GM12801 (cell line): ENCODE data around the gene GTSE1.

Experiments
- TF ChIP-seq, protein P1 (sequence below): IDR thresholded peaks from one replicate; pipeline ENCODE4 v1.5.1; 2011; ENCODE audit warnings: control low read depth; ENCODE audit not compliant: insufficient read length; ENCODE audit errors: extremely low read depth

The GTSE1 gene

DNA sequence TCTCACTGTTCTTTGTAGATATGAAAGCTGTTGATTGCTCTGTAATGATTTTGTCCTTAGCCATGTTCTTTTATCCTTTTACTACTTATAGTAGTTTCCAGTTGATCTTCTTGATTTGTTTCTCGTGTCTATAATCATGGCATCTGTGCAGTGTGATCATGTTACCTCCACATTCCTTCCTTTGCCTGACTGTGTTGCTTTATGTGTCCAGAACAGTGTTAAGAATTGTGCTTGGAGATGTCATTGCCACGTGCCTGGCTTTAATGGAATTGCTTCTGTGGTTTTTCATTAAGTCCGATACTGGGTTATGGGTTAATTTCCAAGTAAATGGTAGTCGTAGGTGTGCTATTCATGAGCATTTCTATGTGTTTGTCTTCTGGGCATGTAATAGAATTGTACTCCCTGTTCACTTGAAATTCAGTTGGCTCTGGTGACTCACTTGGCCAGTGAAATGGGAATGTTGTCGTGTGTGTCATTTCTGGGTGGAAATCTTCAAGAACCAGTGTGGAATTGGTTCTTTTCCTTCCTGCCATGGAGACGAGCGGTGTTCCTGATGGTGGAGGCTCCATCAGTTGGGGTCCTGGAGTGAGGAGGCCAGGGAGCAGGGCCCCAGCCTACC lies 6.8 kb downstream of the GTSE1 start:
- TF ChIP-seq, protein P1, sequence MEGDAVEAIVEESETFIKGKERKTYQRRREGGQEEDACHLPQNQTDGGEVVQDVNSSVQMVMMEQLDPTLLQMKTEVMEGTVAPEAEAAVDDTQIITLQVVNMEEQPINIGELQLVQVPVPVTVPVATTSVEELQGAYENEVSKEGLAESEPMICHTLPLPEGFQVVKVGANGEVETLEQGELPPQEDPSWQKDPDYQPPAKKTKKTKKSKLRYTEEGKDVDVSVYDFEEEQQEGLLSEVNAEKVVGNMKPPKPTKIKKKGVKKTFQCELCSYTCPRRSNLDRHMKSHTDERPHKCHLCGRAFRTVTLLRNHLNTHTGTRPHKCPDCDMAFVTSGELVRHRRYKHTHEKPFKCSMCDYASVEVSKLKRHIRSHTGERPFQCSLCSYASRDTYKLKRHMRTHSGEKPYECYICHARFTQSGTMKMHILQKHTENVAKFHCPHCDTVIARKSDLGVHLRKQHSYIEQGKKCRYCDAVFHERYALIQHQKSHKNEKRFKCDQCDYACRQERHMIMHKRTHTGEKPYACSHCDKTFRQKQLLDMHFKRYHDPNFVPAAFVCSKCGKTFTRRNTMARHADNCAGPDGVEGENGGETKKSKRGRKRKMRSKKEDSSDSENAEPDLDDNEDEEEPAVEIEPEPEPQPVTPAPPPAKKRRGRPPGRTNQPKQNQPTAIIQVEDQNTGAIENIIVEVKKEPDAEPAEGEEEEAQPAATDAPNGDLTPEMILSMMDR: no peak

DNA sequence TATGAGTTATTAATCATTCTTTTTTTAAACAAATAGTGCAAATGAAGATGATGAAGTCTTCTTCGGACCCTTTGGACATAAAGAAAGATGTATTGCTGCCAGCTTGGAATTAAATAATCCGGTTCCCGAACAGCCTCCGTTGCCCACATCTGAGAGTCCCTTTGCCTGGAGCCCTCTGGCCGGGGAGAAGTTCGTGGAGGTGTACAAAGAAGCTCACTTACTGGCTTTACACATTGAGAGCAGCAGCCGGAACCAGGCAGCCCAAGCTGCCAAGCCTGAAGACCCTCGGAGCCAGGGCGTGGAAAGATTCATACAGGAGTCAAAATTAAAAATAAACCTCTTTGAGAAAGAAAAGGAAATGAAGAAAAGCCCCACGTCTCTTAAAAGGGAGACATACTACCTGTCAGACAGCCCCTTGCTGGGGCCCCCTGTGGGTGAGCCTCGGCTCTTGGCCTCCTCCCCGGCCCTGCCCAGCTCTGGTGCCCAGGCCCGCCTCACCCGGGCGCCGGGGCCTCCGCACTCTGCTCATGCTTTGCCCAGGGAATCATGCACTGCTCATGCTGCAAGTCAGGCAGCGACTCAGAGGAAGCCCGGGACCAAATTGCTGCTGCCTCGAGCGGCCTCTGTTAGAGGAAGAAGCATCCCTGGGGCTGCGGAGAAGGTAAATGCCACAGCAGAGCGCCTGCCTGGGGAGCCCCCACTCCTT lies 11.8 kb downstream of the GTSE1 start:
- TF ChIP-seq, protein P1: no peak

DNA sequence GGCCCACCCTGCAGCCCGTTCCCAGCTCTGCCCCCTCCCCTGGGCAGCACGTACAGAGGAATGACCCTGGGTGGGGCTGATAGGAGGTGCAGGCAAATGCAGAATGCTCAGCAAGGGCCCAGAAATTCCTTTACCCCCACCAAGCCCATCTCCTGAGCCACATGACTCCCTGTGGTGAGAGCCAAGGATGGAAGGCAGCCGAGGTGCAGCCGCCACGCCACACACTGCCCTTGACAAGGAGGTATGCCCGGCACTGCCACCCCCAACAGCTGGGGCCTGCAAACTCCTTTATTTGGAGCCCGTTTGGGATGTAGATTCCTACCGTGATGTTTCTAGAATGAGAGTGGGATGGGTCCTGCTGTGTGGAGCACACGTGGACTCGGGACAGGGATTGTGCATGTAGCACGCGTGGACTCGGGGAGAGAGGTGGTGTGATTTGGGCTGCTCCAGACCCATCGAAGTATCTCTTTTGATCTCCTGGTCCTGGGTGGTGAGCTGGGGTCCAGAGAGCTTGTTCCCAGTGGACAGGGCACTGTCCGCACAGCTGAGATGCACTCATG lies 12.9 kb downstream of the GTSE1 start:
- TF ChIP-seq, protein P1: no peak

- TF ChIP-seq, protein P1: no peak
Observed at GRCh38 chr22:46312056-46312455, 15.4 kb downstream of the GTSE1 start.

DNA sequence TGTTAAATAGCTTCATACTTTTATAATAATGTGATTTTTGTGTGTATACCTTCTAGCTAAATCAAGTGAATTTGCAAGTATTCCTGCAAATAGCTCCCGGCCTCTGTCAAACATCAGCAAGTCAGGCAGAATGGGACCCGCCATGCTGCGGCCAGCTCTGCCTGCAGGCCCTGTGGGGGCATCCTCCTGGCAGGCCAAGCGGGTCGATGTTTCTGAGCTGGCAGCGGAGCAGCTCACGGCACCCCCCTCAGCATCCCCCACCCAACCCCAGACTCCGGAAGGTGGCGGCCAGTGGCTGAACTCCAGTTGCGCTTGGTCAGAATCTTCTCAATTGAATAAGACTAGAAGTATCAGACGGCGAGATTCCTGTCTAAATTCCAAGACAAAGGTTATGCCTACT lies 19.3 kb downstream of the GTSE1 start:
- TF ChIP-seq, protein P1: no peak

GRCh38 chr22:46317646-46318045 lies 21.0 kb downstream of the GTSE1 start:
- TF ChIP-seq, protein P1: no peak

GRCh38 chr22:46318576-46318975 lies 21.9 kb downstream of the GTSE1 start:
- TF ChIP-seq, protein P1: no peak
